A673 (cell line): ENCODE results near the gene PRKAG2.

Experiments used
- CTCF ChIP-seq: fragments of 300-800, 200-600 bp; sonication (generic); conservative IDR thresholded peaks from 2 replicates; pipeline ENCODE4 v1.5.1; 2017; ENCODE audit warnings: low read depth, mild to moderate bottlenecking, antibody characterized with exemption, low read length, moderate library complexity, mixed read lengths
- EZH2 ChIP-seq: fragments of 200-600 bp; sonication (generic); IDR thresholded peaks from 2 replicates; pipeline ENCODE4 v1.6.1; 2017; ENCODE audit warnings: borderline replicate concordance, low read depth, mild to moderate bottlenecking, mixed read lengths, antibody characterized with exemption, low read length; ENCODE audit not compliant: poor library complexity, severe bottlenecking

- no peak for TF ChIP-seq CTCF
- no peak for TF ChIP-seq EZH2
Measured at GRCh38 chr7:151529842-151530241, 347.1 kb downstream of the PRKAG2 start.
